Retina (tissue), 1 donor: ENCODE results near the gene SC5D.
A peak's percentile ranks its signal among the peaks of the same experiment; 100 is the strongest.

Experiments
- DNase-seq: peaks from one replicate; pipeline ENCODE4 v3.0.0-alpha.2; 2016

SC5D gene

GRCh38 chr11:121292495-121293287, at the start of gene SC5D:
Gene SC5D, plus strand, starts transcription at chr11:121292771. Its CDS starts 10,605 bp downstream, at chr11:121303376.
- DNase-seq = peak; percentile 95

- DNase-seq = no peak
These were observed 47.7 kb upstream of the SC5D start for GRCh38 chr11:121244884-121245283.

GRCh38 chr11:121246021-121246768, 46.4 kb upstream of the SC5D start:
- no peak for DNase-seq

- no peak for DNase-seq
These were observed 45.9 kb upstream of the SC5D start for GRCh38 chr11:121246769-121247035.

- DNase-seq = no peak
These were observed 44.1 kb upstream of the SC5D start for GRCh38 chr11:121248496-121248895.

- DNase-seq = peak; percentile 32
These were observed 43.4 kb upstream of the SC5D start for GRCh38 chr11:121249039-121249663.

- DNase-seq = no peak
These were observed 41.7 kb upstream of the SC5D start for GRCh38 chr11:121250843-121251242.

- no peak for DNase-seq
These were observed 38.6 kb upstream of the SC5D start for GRCh38 chr11:121253951-121254350.

GRCh38 chr11:121254756-121255155, 37.8 kb upstream of the SC5D start:
- DNase-seq = no peak

- DNase-seq = no peak
These were observed 37.0 kb upstream of the SC5D start for GRCh38 chr11:121255473-121256125.

GRCh38 chr11:121257289-121257688, 35.3 kb upstream of the SC5D start:
- no peak for DNase-seq

GRCh38 chr11:121257976-121258375, 34.6 kb upstream of the SC5D start:
- no peak for DNase-seq

GRCh38 chr11:121265586-121265985, 27.0 kb upstream of the SC5D start:
- no peak for DNase-seq

- DNase-seq = no peak
These were observed 24.0 kb upstream of the SC5D start for GRCh38 chr11:121268581-121268980.

GRCh38 chr11:121270001-121270678, 22.4 kb upstream of the SC5D start:
- DNase-seq = no peak

- no peak for DNase-seq
These were observed 18.1 kb upstream of the SC5D start for GRCh38 chr11:121274332-121274991.

- DNase-seq = no peak
These were observed 10.9 kb upstream of the SC5D start for GRCh38 chr11:121281698-121282097.

- no peak for DNase-seq
These were observed 10.2 kb upstream of the SC5D start for GRCh38 chr11:121282386-121282785.

GRCh38 chr11:121282886-121283502, 9.6 kb upstream of the SC5D start:
- no peak for DNase-seq

- DNase-seq = no peak
These were observed 1.3 kb upstream of the SC5D start for GRCh38 chr11:121291319-121291718.

- DNase-seq = no peak
These were observed 576 bp upstream of the SC5D start for GRCh38 chr11:121291896-121292494.

- no peak for DNase-seq
These were observed 670 bp downstream of the SC5D start for GRCh38 chr11:121293288-121293594.
